ENCODE results near the gene CSMD2. TPM values are rescaled to one million over a fixed set of nuclear protein-coding genes. Genes with fewer than 3 reads are reported as not detected.

Gene CSMD2
- total RNA-seq, 4 donors from 2014 or later, result 0.60 to 2.5 (median 1.2) TPM

DNA sequence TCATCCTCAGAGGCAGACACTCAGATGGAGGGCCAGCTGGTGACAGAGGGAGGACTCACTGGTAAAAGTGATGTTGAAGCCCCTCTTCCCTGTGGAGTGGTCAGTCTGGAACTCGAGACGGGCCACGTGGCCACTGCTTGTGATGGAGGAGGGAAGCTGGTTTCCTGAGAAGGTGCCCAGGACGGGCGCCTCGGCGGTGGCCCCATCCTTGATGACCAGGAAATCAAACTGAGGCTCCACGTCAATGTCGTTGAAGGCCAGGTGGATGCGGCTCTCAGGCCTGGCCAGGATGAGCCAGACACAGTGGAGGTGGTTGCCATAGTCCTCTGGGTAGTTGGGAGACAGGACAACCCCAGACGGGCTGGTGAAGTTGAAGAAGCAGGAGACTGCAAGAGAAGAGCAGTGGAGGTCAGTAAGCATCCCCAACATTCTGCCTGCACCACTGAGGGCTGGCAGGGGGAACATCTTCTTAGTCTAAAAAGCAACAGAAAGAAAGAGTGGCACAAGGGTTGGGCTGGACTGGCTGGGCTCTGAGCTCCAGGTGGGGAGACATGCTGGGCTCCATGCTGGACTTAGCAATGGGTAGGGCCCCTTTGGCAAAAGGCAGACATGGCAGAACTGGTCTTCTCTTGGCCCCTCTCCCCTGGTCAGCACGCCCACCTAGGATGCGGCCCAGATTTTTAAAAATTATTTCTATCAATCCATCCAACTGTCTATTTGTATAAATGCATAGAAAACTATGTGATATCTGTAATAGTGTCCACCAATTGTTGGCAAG is 421.6 kb downstream of the CSMD2 start:
- TF ChIP-seq, protein P1, sequence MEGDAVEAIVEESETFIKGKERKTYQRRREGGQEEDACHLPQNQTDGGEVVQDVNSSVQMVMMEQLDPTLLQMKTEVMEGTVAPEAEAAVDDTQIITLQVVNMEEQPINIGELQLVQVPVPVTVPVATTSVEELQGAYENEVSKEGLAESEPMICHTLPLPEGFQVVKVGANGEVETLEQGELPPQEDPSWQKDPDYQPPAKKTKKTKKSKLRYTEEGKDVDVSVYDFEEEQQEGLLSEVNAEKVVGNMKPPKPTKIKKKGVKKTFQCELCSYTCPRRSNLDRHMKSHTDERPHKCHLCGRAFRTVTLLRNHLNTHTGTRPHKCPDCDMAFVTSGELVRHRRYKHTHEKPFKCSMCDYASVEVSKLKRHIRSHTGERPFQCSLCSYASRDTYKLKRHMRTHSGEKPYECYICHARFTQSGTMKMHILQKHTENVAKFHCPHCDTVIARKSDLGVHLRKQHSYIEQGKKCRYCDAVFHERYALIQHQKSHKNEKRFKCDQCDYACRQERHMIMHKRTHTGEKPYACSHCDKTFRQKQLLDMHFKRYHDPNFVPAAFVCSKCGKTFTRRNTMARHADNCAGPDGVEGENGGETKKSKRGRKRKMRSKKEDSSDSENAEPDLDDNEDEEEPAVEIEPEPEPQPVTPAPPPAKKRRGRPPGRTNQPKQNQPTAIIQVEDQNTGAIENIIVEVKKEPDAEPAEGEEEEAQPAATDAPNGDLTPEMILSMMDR (IDR thresholded peaks at IDR 0.05), result no peak
- TF ChIP-seq POLR2A (IDR thresholded peaks at IDR 0.05), result no peak
- no peak for TF ChIP-seq EP300 (IDR thresholded peaks at IDR 0.05)
- Histone ChIP-seq H3K9me3 (no peaks in the 10 kb centered on the region), H3K36me3 (no peaks in the 10 kb centered on the region), H3K4me3 (no peak overlapping the region), H3K4me1 (no peaks in the 10 kb centered on the region), H3K27me3 (no peaks in the 10 kb centered on the region), H3K27ac (no peak overlapping the region)
- DNase-seq (ENCODE audit: low spot score in 2 of 2), result no peak
- 90 to 96% methylated on average over 13 of the region's 13 CpGs for WGBS, 2 donors

DNA sequence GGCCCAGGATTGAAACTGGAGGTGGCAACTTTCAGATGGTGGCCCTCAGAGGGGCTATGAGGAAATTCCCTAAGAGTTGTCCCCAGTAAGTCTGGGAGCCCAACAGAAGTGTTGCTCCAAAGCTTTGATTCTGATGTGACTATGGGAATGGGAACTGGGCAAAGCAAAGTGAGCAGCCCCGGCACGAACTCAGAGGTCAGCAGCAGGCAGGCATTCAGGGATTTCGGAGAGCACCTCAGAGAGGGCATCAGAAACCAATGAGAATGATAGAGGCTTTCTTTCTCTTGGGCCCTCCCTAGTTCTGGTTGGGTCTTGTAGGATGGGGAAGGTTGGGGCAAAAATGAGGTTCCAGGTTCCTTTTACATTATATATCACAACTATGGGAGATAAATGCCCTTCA is 422.4 kb downstream of the CSMD2 start:
- Histone ChIP-seq H3K36me3 (no peaks in the 10 kb centered on the region), H3K4me3 (no peak overlapping the region), H3K9me3 (no peaks in the 10 kb centered on the region), H3K27ac (no peak overlapping the region), H3K4me1 (no peaks in the 10 kb centered on the region), H3K27me3 (no peaks in the 10 kb centered on the region)
- 97 to 98% methylated on average over 3 of the region's 3 CpGs for WGBS, 2 donors
- DNase-seq (ENCODE audit: low spot score in 2 of 2), result no peak
- TF ChIP-seq POLR2A (IDR thresholded peaks at IDR 0.05) (no peak), EP300 (IDR thresholded peaks at IDR 0.05) (no peak)
- TF ChIP-seq, protein P1 (IDR thresholded peaks at IDR 0.05), result no peak

DNA sequence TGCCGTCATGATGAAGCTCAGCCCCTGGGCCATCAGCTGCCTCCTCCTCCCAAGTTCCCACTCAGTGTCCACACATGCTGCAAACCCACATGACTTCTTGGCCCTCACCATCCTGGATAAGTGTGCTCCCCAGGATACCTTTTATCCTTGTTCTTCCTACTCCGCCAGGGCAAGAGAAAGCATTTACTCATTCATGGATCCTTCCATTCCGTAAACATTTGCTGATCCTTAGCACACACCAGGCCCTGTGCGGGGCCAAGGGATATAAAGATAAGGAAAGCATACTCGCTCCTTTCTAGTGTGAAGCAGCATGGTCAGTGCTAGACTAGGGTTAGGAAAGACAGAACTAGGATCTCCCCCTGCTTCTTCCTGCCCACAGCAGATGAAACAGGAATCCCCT is 423.3 kb downstream of the CSMD2 start:
- H3K4me1 ChIP-seq, result no peaks in the 10 kb centered on the region
- no peaks in the 10 kb centered on the region for H3K36me3 ChIP-seq
- H3K9me3 ChIP-seq, result no peaks in the 10 kb centered on the region
- TF ChIP-seq EP300 (IDR thresholded peaks at IDR 0.05), result no peak
- TF ChIP-seq, protein P1 (IDR thresholded peaks at IDR 0.05), result no peak
- no peak for TF ChIP-seq POLR2A (IDR thresholded peaks at IDR 0.05)
- 91 to 93% methylated on average over 5 of the region's 5 CpGs for WGBS, 2 donors
- no peak overlapping the region for H3K4me3 ChIP-seq
- no peaks in the 10 kb centered on the region for H3K27me3 ChIP-seq
- no peak for DNase-seq (ENCODE audit: low spot score in 2 of 2)
- H3K27ac ChIP-seq, result no peak overlapping the region

DNA sequence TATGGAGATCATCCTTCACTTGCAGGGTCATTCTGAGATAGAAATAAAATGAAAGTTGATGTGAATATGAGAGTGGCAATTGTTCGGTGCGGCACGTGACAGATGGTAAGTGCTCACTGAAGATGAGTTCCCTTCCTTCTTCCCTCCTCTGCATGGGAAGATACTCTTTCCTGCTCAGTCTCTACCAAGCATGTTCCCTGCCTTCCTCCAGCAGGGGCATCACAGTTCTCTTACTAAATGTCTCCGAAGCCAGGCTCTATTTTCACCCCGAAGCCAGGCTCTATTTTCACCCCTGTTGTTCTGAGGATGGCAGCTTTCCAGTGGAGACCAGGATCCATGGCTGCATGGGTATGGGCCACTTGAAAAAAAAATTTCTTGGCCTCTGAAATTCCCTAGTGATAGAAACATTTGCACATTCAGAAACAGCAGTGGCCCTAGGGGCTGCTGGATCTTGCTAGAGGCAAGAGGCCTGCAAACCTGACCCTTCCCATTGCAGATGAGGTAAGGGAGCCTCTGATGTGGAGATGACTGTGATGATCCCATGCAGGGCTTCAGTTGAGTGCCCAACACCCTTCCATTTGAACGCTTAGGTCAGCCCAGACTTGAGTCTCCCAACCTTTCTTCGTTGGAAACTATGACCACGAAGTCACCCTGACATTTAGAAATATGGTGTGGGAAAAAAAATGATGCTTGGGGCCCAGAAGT is 424.8 kb downstream of the CSMD2 start:
- Histone ChIP-seq H3K9me3 (no peaks in the 10 kb centered on the region), H3K4me1 (no peaks in the 10 kb centered on the region), H3K36me3 (no peaks in the 10 kb centered on the region), H3K27ac (no peak overlapping the region), H3K27me3 (no peaks in the 10 kb centered on the region), H3K4me3 (no peak overlapping the region)
- TF ChIP-seq, protein P1 (IDR thresholded peaks at IDR 0.05), result no peak
- no peak for TF ChIP-seq POLR2A (IDR thresholded peaks at IDR 0.05)
- TF ChIP-seq EP300 (IDR thresholded peaks at IDR 0.05), result no peak
- DNase-seq (ENCODE audit: low spot score in 2 of 2), result no peak
- 74 to 85% methylated on average over 8 of the region's 8 CpGs for WGBS, 2 donors

DNA sequence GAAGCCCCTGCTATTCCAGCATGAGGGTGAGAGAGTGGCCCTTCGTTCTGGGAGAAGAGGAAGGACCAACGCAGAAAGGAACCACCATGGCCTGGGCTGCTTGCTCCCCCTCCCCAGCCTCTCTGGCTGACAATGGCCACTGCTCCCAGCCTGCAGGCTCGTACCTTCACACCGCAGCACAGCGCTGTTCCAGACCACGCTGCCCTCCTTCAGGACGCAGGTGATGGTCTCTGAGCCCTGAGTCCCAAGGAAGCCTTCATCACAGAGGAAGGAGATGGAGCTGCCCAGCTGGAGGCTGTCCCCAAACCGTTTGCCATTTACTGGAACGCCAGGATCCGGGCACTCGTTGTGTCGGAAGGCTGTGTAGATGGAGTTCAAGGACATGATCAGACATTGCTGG is 426.1 kb downstream of the CSMD2 start:
- 88 to 91% methylated on average over 12 of the region's 12 CpGs for WGBS, 2 donors
- no peak for DNase-seq (ENCODE audit: low spot score in 2 of 2)
- H3K4me3 ChIP-seq, result no peak overlapping the region
- no peaks in the 10 kb centered on the region for H3K9me3 ChIP-seq
- H3K27ac ChIP-seq, result no peak overlapping the region
- H3K36me3 ChIP-seq, result no peaks in the 10 kb centered on the region
- H3K27me3 ChIP-seq, result no peaks in the 10 kb centered on the region
- no peak for TF ChIP-seq POLR2A (IDR thresholded peaks at IDR 0.05)
- TF ChIP-seq, protein P1 (IDR thresholded peaks at IDR 0.05), result no peak
- TF ChIP-seq EP300 (IDR thresholded peaks at IDR 0.05), result no peak
- no peaks in the 10 kb centered on the region for H3K4me1 ChIP-seq
